ENCODE results near the gene NUP210L. TPM values are rescaled to one million over a fixed set of nuclear protein-coding genes. Genes with fewer than 3 reads are reported as not detected.
"Not testable (repeated sequence)": the region's sequence is repeated elsewhere in the genome, so short reads cannot be mapped to it uniquely, and the experiment has no call there.

NUP210L gene
- total RNA-seq, 2 experiments from 2014 or later = 0.02 to 0.05 TPM

DNA sequence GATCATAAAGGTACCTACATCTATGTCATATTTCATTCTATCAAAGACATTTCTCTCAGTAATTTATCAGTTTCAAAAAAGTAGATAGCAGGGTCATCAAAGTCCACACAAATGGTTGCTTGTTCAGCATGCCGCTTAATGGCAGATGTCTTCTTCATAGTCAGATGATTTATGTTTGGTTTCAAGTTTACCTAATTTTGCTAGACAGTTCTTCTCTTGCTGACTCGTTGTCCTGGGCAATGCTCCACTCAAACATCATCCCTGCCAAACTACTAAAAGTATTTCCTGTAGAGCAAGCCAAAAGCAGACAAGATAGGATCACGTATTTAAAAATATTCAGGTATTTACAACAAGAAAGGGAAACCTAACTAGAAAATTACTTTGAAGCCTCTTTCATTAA is 13.6 kb downstream of the NUP210L start:
- CTCF ChIA-PET = no interaction called here
- no peaks in the 10 kb centered on the region for H3K9me3 Mint-ChIP-seq
- intact Hi-C loops (cut with micrococcal nuclease) = no loop called here

DNA sequence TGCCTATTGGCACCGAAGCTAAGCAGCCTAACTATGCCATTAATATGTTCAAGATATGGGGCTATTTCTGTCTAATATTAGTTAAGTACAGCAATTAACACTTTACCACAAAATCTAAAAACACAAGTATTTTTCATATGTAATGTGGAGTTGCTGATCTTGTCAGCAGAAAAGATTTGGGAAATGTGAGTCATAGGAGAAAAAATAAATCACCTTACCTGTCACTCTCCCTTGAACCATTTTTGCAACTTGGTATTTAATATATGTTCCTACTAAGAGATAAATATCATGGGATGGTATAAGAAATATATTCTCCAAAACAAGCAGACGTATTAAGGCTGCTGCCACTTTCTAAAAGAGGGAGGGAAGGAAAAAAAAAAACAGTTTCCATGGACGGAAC is 17.0 kb downstream of the NUP210L start:
- no peak overlapping the region for H3K27ac Mint-ChIP-seq
- CTCF ChIA-PET = interaction anchor here (0.7 to 1.9 kb wide), 3 partner anchors 8 to 62 kb away, joined by 4 to 6 read pairs (median 6); no protein-coding TSS in a partner anchor
- no peak for DNase-seq
- no peak overlapping the region for H3K4me3 Mint-ChIP-seq
- H3K36me3 Mint-ChIP-seq (ENCODE audit: low read depth) = no peaks in the 10 kb centered on the region
- no peaks in the 10 kb centered on the region for H3K27me3 Mint-ChIP-seq (ENCODE audit: low read depth)
- no peaks in the 10 kb centered on the region for H3K9me3 Mint-ChIP-seq
- intact Hi-C loops (cut with micrococcal nuclease) = no loop called here
- peaks cover 12% of the 10 kb centered on the region for H3K4me1 Mint-ChIP-seq (ENCODE audit: low read depth)

More for the DNA sequence above, 13.6 kb downstream of the NUP210L start:
- no peak for DNase-seq
- Mint-ChIP-seq H3K4me3 (no peak overlapping the region), H3K4me1 (ENCODE audit: low read depth) (peaks cover 12% of the 10 kb centered on the region), H3K27ac (no peak overlapping the region), H3K36me3 (ENCODE audit: low read depth) (no peaks in the 10 kb centered on the region), H3K27me3 (ENCODE audit: low read depth) (no peaks in the 10 kb centered on the region)

DNA sequence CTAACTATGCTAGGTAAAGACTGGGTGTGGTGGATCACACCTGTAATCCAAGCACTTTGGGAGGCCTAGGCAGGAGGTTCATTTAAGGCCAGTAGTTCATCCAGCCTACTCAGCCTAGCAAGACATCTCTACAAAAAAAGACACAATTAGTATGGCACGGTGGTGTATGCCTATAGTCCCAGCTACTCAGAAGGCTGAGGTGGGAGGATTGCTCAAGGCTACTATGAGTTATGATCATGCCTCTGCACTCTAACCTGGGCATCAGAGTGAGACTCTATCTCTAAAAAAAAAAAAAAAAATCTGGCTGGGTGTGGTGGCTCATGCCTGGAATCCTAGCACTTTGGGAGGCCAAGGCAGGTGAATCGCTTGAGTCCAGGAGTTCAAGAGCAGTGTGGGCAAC is 21.6 kb downstream of the NUP210L start:
- no peak overlapping the region for H3K27ac Mint-ChIP-seq

DNA sequence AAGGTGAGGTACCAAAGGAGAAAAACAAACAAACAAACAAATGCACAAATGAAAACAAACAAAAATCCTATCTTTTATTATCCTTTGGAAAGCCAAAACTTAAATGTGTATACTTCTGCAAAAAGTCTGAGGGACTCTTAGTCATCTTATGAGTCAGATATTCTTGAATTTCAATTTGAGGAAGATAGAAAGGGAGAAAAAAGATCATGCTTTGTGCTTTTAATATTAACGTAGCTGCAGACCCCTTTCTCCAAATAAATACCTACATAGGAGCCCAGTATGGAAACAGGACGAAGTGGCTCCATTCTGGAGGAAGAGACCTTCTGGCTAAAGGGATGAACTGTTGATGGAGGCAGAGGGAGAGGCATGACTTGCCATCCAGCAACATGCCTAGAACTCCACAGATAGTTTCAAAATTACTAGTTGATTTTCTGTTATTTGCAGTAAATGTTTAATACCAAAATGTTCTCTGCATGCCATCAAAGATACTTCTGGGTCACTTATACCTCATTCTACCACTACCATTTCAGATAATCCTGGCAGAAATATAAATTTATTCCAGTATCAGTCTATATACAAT is 25.4 kb downstream of the NUP210L start:
- CTCF ChIA-PET = interaction anchor here (0.5 kb wide), 1 partner anchor 118 kb away, joined by 3 read pairs; no protein-coding TSS in a partner anchor
- intact Hi-C loops (cut with micrococcal nuclease) = no loop called here
- Mint-ChIP-seq H3K4me3 (no peak overlapping the region), H3K9me3 (peaks cover 1% of the 10 kb centered on the region), H3K4me1 (ENCODE audit: low read depth) (peaks cover 12% of the 10 kb centered on the region), H3K27ac (no peak overlapping the region), H3K27me3 (ENCODE audit: low read depth) (peaks cover 2% of the 10 kb centered on the region), H3K36me3 (ENCODE audit: low read depth) (no peaks in the 10 kb centered on the region)
- DNase-seq = no peak

More for the DNA sequence above, 21.6 kb downstream of the NUP210L start:
- H3K27me3 Mint-ChIP-seq (ENCODE audit: low read depth) = no peaks in the 10 kb centered on the region
- H3K4me1 Mint-ChIP-seq (ENCODE audit: low read depth) = peaks cover 17% of the 10 kb centered on the region
- no peak for DNase-seq
- no peaks in the 10 kb centered on the region for H3K9me3 Mint-ChIP-seq
- no peaks in the 10 kb centered on the region for H3K36me3 Mint-ChIP-seq (ENCODE audit: low read depth)
- H3K4me3 Mint-ChIP-seq = no peak overlapping the region
- intact Hi-C loops (cut with micrococcal nuclease) = no loop called here
- CTCF ChIA-PET = interaction anchor here (0.7 kb wide), 1 partner anchor 600 kb away, joined by 3 read pairs; no protein-coding TSS in a partner anchor

DNA sequence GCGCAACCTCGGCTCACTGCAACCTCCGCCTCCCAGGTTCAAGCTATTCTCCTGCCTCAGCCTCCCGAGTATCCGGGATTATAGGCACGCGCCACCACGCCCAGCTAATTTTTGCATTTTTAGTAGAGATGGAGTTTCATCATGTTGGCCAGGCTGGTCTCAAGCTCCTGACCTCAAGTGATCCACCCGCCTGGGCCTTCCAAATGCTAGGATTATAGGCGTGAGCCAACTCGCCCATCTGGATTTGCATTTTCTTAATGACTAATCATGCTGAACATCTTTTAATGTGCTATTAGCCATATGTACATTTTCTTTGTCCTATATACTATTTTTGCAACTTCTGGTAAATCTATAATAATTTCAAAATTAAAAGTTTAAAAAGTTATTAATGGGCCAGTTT is 31.7 kb downstream of the NUP210L start:
- H3K9me3 Mint-ChIP-seq; DNase-seq; H3K27ac Mint-ChIP-seq; CTCF ChIA-PET; H3K4me3 Mint-ChIP-seq; intact Hi-C loops (cut with micrococcal nuclease); H3K4me1 Mint-ChIP-seq (ENCODE audit: low read depth); H3K27me3 Mint-ChIP-seq (ENCODE audit: low read depth); H3K36me3 Mint-ChIP-seq (ENCODE audit: low read depth): not testable (repeated sequence)

DNA sequence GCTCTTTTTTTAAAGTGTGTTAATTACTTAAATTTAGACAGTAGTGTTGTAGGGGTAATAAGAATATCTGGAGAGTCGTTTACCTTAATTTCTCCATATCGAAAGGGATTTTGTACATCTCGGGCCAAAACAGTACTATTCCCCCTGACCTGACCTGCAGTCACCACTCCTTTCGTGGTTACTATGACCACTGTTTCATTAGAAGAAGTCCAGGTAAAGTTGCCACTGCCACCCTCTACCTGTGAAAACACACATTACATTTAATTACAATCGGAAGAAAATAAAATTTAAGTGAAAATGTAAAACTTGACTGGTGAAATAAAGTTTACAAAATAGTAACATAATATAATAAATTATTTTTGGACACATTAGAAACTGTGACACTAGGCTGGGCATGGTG is 37.2 kb downstream of the NUP210L start:
- CTCF ChIA-PET = no interaction called here
- H3K4me3 Mint-ChIP-seq = no peak overlapping the region
- no peak for DNase-seq
- H3K27me3 Mint-ChIP-seq (ENCODE audit: low read depth) = no peaks in the 10 kb centered on the region
- H3K4me1 Mint-ChIP-seq (ENCODE audit: low read depth) = peaks cover 3% of the 10 kb centered on the region
- H3K27ac Mint-ChIP-seq = no peak overlapping the region
- H3K36me3 Mint-ChIP-seq (ENCODE audit: low read depth) = no peaks in the 10 kb centered on the region
- intact Hi-C loops (cut with micrococcal nuclease) = loop anchor here (10.0 kb wide), 1 partner anchor 103 kb away; no protein-coding TSS in a partner anchor
- H3K9me3 Mint-ChIP-seq = no peaks in the 10 kb centered on the region

DNA sequence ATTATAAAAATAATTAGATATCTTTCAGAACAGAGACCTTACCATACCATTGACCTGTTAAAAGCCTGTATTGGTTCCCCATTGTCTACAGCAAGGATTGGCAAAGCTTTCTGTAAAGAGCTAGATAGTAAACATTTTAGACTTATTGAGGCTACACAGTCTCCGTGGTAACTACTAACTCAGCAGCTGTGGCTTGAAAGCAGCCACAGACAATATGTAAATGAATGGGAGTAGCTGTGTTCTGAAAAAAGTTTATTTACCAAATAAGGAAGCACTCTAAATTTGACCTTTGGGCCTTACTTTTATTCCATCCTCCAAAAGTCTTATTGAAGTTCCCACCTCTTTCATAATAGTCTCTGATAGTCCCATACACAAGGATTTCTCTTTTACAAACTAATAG is 39.7 kb downstream of the NUP210L start:
- no peak overlapping the region for H3K27ac Mint-ChIP-seq
- no peaks in the 10 kb centered on the region for H3K36me3 Mint-ChIP-seq (ENCODE audit: low read depth)
- CTCF ChIA-PET = no interaction called here
- H3K9me3 Mint-ChIP-seq = no peaks in the 10 kb centered on the region
- intact Hi-C loops (cut with micrococcal nuclease) = loop anchor here (10.0 kb wide), 1 partner anchor 100 kb away; no protein-coding TSS in a partner anchor
- H3K27me3 Mint-ChIP-seq (ENCODE audit: low read depth) = no peaks in the 10 kb centered on the region
- no peak for DNase-seq
- no peak overlapping the region for H3K4me3 Mint-ChIP-seq
- H3K4me1 Mint-ChIP-seq (ENCODE audit: low read depth) = peaks cover 3% of the 10 kb centered on the region

DNA sequence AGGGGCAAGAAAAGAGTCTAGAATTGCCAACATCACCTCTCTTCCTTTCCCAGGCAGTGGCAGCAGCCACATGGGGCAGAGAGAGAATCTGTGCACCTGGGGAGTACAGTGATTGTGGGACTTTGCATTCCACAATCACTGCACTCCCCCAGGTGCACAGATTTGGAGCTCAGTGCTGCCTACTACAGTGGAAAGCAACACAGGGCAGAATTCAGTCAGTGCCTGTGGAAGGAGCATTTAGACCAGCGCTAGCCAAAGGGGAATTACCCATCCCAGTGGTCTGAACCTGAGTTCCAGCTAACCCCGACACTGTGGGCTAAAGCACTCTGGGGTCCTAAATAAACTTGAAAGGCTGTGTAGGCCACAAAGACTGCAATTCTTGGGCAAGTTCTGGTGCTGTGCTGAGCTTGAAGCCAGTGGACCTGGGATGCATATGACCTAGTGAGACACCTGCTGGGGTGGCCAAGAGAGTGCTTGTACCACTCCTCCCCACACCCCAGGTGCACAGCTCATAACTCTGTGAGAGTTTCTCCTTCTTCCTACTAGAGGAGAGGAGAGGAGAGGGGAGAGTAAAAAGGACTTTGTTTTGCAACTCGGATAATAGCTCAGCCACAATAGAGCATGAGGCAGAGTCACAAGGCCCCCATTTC is 50.3 kb downstream of the NUP210L start:
- CTCF ChIA-PET = interaction anchor here (0.8 kb wide), 1 partner anchor 110 kb away, joined by 3 read pairs; no protein-coding TSS in a partner anchor
- Mint-ChIP-seq H3K4me3 (no peak overlapping the region), H3K9me3 (no peaks in the 10 kb centered on the region), H3K4me1 (ENCODE audit: low read depth) (no peaks in the 10 kb centered on the region), H3K27me3 (ENCODE audit: low read depth) (no peaks in the 10 kb centered on the region), H3K36me3 (ENCODE audit: low read depth) (no peaks in the 10 kb centered on the region), H3K27ac (no peak overlapping the region)
- intact Hi-C loops (cut with micrococcal nuclease) = no loop called here
- no peak for DNase-seq

DNA sequence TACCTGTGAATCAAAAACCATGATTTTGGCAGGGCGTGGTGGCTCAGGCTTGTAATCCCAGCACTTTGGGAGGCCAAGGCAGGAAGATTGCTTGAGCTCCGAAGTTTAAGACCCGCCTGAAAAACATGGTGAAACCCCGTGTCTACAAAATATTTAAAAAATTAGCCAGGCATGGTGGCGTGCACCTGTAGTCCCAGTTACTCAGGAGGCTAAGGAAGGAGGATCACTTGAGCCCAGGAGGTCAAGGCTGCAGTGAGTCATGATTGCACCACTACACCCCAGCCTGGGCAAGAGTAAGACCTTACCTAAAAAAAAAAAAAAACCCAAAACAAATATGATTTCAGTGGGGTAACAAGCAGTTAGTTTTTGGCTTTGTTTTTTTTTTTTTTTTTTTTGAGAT is 54.7 kb downstream of the NUP210L start:
- H3K4me3 Mint-ChIP-seq; H3K9me3 Mint-ChIP-seq; H3K36me3 Mint-ChIP-seq (ENCODE audit: low read depth); DNase-seq; H3K27me3 Mint-ChIP-seq (ENCODE audit: low read depth); intact Hi-C loops (cut with micrococcal nuclease); H3K27ac Mint-ChIP-seq; H3K4me1 Mint-ChIP-seq (ENCODE audit: low read depth): not testable (repeated sequence)
- CTCF ChIA-PET = interaction anchor here (0.6 kb wide), 1 partner anchor 172 kb away, joined by 3 read pairs; no protein-coding TSS in a partner anchor

DNA sequence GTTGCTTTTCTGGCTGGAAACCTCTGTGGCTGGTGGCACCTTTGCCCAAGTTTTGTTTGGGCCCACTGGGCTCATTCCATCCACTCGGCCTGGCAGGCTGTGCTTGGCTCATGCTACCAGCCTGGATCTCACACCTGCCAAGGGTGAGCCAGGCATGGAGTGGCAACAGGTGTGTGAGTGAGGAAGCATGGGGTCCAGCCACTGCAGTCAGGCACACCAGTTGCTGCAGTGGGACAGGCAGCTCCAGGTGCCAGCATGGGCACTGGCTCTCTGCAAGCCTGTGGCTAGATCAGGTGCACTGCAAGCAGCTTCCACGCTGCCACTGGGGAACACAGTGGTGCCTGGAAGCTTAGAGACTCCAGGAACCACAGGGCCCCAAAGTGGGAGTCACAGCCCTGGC is 57.0 kb downstream of the NUP210L start:
- Mint-ChIP-seq H3K36me3 (ENCODE audit: low read depth) (no peaks in the 10 kb centered on the region), H3K4me3 (no peak overlapping the region), H3K27ac (no peak overlapping the region), H3K27me3 (ENCODE audit: low read depth) (no peaks in the 10 kb centered on the region), H3K9me3 (no peaks in the 10 kb centered on the region), H3K4me1 (ENCODE audit: low read depth) (no peaks in the 10 kb centered on the region)
- intact Hi-C loops (cut with micrococcal nuclease) = no loop called here
- CTCF ChIA-PET = no interaction called here
- no peak for DNase-seq

DNA sequence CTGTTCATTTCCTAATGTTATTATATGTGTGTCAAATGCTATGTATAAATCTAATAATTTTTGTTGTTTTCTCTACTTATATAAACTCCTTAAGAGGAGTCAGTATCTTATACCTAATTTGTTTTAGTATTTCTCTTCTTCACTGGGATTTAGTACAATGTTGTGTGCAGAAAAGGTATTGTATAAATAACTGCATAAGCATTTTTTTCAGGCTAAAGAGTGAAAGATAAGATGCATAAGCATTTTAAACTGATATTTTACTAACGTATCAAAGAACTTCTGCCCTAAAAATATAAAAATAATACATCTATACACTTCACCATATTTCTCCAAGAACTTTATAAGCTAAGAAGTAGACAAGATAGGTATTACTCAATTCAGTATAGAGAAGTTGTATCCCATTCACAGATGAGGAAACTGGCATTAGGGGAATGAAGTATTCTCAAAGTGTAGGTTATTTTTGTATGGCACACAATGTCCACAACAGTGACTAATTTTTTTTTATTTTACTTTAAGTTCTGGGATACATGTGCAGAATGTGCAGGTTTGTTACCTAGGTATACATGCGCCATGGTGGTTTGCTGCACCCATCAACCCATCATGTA is 59.3 kb downstream of the NUP210L start:
- H3K36me3 Mint-ChIP-seq (ENCODE audit: low read depth) = no peaks in the 10 kb centered on the region
- no peak overlapping the region for H3K27ac Mint-ChIP-seq
- intact Hi-C loops (cut with micrococcal nuclease) = no loop called here
- no peak for DNase-seq
- no peak overlapping the region for H3K4me3 Mint-ChIP-seq
- CTCF ChIA-PET = no interaction called here
- no peaks in the 10 kb centered on the region for H3K27me3 Mint-ChIP-seq (ENCODE audit: low read depth)
- no peaks in the 10 kb centered on the region for H3K9me3 Mint-ChIP-seq
- H3K4me1 Mint-ChIP-seq (ENCODE audit: low read depth) = no peaks in the 10 kb centered on the region

DNA sequence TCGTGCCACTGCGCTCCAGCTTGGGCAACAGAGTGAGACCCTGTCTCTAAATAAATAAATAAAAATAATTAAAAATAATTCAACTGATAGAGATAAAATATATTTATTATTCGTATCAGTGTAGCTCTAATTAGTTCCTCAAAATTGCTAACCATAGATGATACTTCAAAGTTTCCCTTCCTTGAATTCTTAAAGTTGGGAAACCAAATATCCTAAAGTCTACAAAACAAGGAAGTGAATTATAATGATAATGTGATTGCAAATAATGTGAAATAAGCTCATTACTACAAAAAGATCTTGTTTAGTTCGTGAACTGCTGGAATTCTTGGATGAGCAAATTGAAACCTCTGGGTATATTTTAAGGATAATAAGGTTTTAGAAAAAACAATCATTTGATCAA is 60.5 kb downstream of the NUP210L start:
- DNase-seq = no peak
- Mint-ChIP-seq H3K36me3 (ENCODE audit: low read depth) (no peaks in the 10 kb centered on the region), H3K27me3 (ENCODE audit: low read depth) (no peaks in the 10 kb centered on the region), H3K4me3 (no peak overlapping the region), H3K9me3 (no peaks in the 10 kb centered on the region), H3K4me1 (ENCODE audit: low read depth) (no peaks in the 10 kb centered on the region), H3K27ac (no peak overlapping the region)
- intact Hi-C loops (cut with micrococcal nuclease) = no loop called here
- CTCF ChIA-PET = no interaction called here

DNA sequence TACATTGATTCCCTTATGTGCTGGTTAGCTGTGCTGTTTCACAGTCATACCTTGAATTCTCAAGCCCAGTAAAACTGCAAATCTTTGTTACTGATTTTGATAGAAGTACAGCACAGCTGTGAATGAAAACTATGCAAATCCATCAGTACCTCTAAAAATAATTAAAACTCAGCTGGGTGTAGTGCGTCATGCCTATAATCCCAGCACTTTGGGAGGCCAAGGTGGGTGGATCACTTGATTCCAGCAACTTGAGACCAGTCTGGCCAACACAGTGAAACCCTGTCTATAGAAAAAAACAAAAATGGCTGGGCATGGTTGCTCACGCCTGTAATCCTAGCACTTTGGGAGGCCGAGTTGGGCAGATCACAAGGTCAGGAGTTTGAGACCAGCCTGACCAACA is 61.2 kb downstream of the NUP210L start:
- intact Hi-C loops (cut with micrococcal nuclease) = no loop called here
- no peak overlapping the region for H3K4me3 Mint-ChIP-seq
- H3K27me3 Mint-ChIP-seq (ENCODE audit: low read depth) = no peaks in the 10 kb centered on the region
- H3K9me3 Mint-ChIP-seq = no peaks in the 10 kb centered on the region
- no peaks in the 10 kb centered on the region for H3K36me3 Mint-ChIP-seq (ENCODE audit: low read depth)
- no peak for DNase-seq
- H3K4me1 Mint-ChIP-seq (ENCODE audit: low read depth) = no peaks in the 10 kb centered on the region
- CTCF ChIA-PET = no interaction called here
- no peak overlapping the region for H3K27ac Mint-ChIP-seq
